SK-N-SH treated with all-trans-retinoic acid at 6 μM for 48 hours (cell line): Measurements from ENCODE around the gene CLDN16.

Source experiments
- ATAC-seq: fragments of 200-7000 bp; cut with Tn5 transposase; 3 replicates; pipeline ENCODE4 v1.9.1; 2020; ENCODE audit warnings: mild to moderate bottlenecking, moderate library complexity
- ARNTL ChIP-seq: fragments of 450-650 bp; formaldehyde crosslinking; IDR thresholded peaks from 2 replicates; pipeline ENCODE4 v1.5.0; 2020; ENCODE audit warnings: low read depth, mild to moderate bottlenecking, moderate library complexity, borderline replicate concordance
- BACH2 ChIP-seq: fragments of 250-450 bp; sonication (Bioruptor Pico); IDR thresholded peaks from 2 replicates; pipeline ENCODE4 v1.9.0; 2021; ENCODE audit warnings: mild to moderate bottlenecking, borderline replicate concordance
- CSDC2 ChIP-seq: fragments of 250-450 bp; sonication (Bioruptor Pico); IDR thresholded peaks from 2 replicates; pipeline ENCODE4 v1.5.0; 2020; ENCODE audit warnings: mild to moderate bottlenecking, moderate library complexity
- ESRRG ChIP-seq: fragments of 250-450 bp; sonication (Bioruptor Pico); IDR thresholded peaks from 2 replicates; pipeline ENCODE4 v1.6.1; 2021; ENCODE audit warnings: mild to moderate bottlenecking
- GLIS3 ChIP-seq: fragments of 250-450 bp; sonication (Bioruptor Pico); IDR thresholded peaks from 2 replicates; pipeline ENCODE4 v1.5.0; 2020; ENCODE audit warnings: mild to moderate bottlenecking, moderate library complexity
- ISL1 ChIP-seq: fragments of 250-450 bp; sonication (Bioruptor Pico); IDR thresholded peaks from 2 replicates; pipeline ENCODE4 v2.1.2; 2022; ENCODE audit warnings: mild to moderate bottlenecking, moderate library complexity
- OSR1 ChIP-seq: fragments of 250-450 bp; sonication (Bioruptor Pico); IDR thresholded peaks from 2 replicates; pipeline ENCODE4 v1.8.0; 2022; ENCODE audit warnings: moderate library complexity, mild to moderate bottlenecking, inconsistent platforms
- PPARA ChIP-seq: fragments of 250-450 bp; sonication (Bioruptor Pico); IDR thresholded peaks from 2 replicates; pipeline ENCODE4 v1.5.0; 2020; ENCODE audit warnings: mild to moderate bottlenecking, borderline replicate concordance
- RARB ChIP-seq: fragments of 250-450 bp; sonication (Bioruptor Pico); IDR thresholded peaks from 2 replicates; pipeline ENCODE4 v1.8.0; 2021; ENCODE audit warnings: mild to moderate bottlenecking, moderate library complexity
- SNAI2 ChIP-seq: fragments of 250-450 bp; sonication (Bioruptor Pico); IDR thresholded peaks from 2 replicates; pipeline ENCODE4 v1.5.0; 2020; ENCODE audit warnings: mild to moderate bottlenecking, moderate library complexity
- TCF4 ChIP-seq: fragments of 250-450 bp; sonication (Bioruptor Pico); IDR thresholded peaks from 2 replicates; pipeline ENCODE4 v1.8.0; 2021; ENCODE audit warnings: mild to moderate bottlenecking, moderate library complexity, borderline replicate concordance
- TOX ChIP-seq: fragments of 250-450 bp; sonication (Bioruptor Pico); IDR thresholded peaks from 2 replicates; pipeline ENCODE4 v1.8.0; 2021; ENCODE audit warnings: mild to moderate bottlenecking, moderate library complexity, borderline replicate concordance
- ZC3H10 ChIP-seq: fragments of 250-450 bp; sonication (Bioruptor Pico); IDR thresholded peaks from 2 replicates; pipeline ENCODE4 v1.5.1; 2021; ENCODE audit warnings: mild to moderate bottlenecking, moderate library complexity
- ZFP3 ChIP-seq: fragments of 250-450 bp; sonication (Bioruptor Pico); IDR thresholded peaks from 2 replicates; pipeline ENCODE4 v1.5.0; 2020; ENCODE audit warnings: mild to moderate bottlenecking, moderate library complexity
- ZNF565 ChIP-seq: fragments of 450-650 bp; formaldehyde crosslinking; conservative IDR thresholded peaks from 2 replicates; pipeline ENCODE4 v1.5.0; 2020; ENCODE audit warnings: low read depth, mild to moderate bottlenecking, moderate library complexity
- ZNF70 ChIP-seq: fragments of 450-650 bp; formaldehyde crosslinking; IDR thresholded peaks from 2 replicates; pipeline ENCODE4 v1.5.0; 2020; ENCODE audit warnings: mild to moderate bottlenecking, moderate library complexity
- ZNF8 ChIP-seq: fragments of 450-650 bp; formaldehyde crosslinking; IDR thresholded peaks from 2 replicates; pipeline ENCODE4 v1.5.0; 2020; ENCODE audit warnings: mild to moderate bottlenecking, moderate library complexity
- TF ChIP-seq, protein P1 (sequence below): fragments of 250-450 bp; sonication (Bioruptor Pico); IDR thresholded peaks from 2 replicates; pipeline ENCODE4 v1.5.1; 2020; ENCODE audit warnings: low read depth, mild to moderate bottlenecking, moderate library complexity
- TF ChIP-seq, protein P2 (sequence below): fragments of 250-450 bp; sonication (Bioruptor Pico); IDR thresholded peaks from 2 replicates; pipeline ENCODE4 v1.8.0; 2020; ENCODE audit warnings: mild to moderate bottlenecking, moderate library complexity, borderline replicate concordance
- TF ChIP-seq, protein P3 (sequence below): fragments of 250-450 bp; sonication (Bioruptor Pico); IDR thresholded peaks from 2 replicates; pipeline ENCODE4 v1.8.0; 2021; ENCODE audit warnings: low read depth, mild to moderate bottlenecking, moderate library complexity, borderline replicate concordance

CLDN16 gene

DNA sequence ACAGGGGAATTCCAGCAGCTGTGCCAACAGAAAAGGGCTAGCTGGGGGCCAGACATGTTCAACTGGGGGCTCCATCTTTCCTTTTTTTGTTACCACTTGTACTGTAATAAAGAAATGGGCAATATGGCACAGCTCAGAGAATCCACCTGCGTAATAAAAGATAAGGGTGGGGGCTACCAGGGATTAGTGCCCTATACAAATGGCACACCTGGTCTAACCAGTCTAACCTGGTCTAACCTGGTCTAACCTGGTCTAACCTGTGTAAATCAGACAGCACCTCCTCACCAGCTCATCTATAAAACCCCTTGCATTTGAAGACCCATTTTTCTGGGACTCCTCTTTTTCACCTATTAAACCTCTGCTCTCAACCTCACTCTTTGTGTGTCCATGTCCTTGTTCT, 26.2 kb upstream of the CLDN16 start (continued):
- TF ChIP-seq, protein P1, sequence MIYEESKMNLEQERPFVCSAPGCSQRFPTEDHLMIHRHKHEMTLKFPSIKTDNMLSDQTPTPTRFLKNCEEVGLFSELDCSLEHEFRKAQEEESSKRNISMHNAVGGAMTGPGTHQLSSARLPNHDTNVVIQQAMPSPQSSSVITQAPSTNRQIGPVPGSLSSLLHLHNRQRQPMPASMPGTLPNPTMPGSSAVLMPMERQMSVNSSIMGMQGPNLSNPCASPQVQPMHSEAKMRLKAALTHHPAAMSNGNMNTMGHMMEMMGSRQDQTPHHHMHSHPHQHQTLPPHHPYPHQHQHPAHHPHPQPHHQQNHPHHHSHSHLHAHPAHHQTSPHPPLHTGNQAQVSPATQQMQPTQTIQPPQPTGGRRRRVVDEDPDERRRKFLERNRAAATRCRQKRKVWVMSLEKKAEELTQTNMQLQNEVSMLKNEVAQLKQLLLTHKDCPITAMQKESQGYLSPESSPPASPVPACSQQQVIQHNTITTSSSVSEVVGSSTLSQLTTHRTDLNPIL (CRISPR knock-in tag): no peak
- TF ChIP-seq ESRRG (CRISPR knock-in tag): no peak
- no peak for TF ChIP-seq GLIS3

DNA sequence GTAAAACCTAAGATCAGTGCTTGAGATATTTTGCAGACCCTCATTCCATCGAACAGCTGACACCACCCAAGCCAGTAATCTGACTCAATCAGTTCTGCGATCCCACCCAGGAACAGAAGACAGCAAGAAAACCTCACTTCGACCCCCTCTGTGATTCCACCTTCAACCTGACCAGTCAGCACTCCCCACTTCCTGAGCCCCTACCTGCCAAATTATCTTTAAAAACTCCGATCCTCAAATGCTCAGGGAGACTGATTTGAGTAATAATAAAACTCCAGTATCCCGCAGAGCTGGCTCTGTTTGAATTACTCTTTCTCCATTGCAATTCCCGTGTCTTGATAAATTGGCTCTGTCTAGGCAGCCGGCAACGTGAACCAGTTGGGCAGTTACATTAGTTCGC, 25.7 kb upstream of the CLDN16 start:
- no peak for ATAC-seq
- TF ChIP-seq, protein P1 (CRISPR knock-in tag): no peak
- TF ChIP-seq ZFP3 (no peak), TCF4 (CRISPR knock-in tag) (no peak), OSR1 (CRISPR knock-in tag) (no peak), ZNF565 (CRISPR knock-in tag) (no peak), BACH2 (CRISPR knock-in tag) (no peak), ZNF8 (CRISPR knock-in tag) (no peak), CSDC2 (CRISPR knock-in tag) (no peak), TOX (CRISPR knock-in tag) (no peak), PPARA (no peak), RARB (CRISPR knock-in tag) (no peak), ISL1 (CRISPR knock-in tag) (no peak)
- TF ChIP-seq, protein P2, sequence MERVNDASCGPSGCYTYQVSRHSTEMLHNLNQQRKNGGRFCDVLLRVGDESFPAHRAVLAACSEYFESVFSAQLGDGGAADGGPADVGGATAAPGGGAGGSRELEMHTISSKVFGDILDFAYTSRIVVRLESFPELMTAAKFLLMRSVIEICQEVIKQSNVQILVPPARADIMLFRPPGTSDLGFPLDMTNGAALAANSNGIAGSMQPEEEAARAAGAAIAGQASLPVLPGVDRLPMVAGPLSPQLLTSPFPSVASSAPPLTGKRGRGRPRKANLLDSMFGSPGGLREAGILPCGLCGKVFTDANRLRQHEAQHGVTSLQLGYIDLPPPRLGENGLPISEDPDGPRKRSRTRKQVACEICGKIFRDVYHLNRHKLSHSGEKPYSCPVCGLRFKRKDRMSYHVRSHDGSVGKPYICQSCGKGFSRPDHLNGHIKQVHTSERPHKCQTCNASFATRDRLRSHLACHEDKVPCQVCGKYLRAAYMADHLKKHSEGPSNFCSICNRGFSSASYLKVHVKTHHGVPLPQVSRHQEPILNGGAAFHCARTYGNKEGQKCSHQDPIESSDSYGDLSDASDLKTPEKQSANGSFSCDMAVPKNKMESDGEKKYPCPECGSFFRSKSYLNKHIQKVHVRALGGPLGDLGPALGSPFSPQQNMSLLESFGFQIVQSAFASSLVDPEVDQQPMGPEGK (CRISPR knock-in tag): no peak
- TF ChIP-seq, protein P3, sequence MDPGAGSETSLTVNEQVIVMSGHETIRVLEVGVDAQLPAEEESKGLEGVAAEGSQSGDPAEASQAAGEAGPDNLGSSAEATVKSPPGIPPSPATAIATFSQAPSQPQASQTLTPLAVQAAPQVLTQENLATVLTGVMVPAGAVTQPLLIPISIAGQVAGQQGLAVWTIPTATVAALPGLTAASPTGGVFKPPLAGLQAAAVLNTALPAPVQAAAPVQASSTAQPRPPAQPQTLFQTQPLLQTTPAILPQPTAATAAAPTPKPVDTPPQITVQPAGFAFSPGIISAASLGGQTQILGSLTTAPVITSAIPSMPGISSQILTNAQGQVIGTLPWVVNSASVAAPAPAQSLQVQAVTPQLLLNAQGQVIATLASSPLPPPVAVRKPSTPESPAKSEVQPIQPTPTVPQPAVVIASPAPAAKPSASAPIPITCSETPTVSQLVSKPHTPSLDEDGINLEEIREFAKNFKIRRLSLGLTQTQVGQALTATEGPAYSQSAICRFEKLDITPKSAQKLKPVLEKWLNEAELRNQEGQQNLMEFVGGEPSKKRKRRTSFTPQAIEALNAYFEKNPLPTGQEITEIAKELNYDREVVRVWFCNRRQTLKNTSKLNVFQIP (CRISPR knock-in tag): no peak

DNA sequence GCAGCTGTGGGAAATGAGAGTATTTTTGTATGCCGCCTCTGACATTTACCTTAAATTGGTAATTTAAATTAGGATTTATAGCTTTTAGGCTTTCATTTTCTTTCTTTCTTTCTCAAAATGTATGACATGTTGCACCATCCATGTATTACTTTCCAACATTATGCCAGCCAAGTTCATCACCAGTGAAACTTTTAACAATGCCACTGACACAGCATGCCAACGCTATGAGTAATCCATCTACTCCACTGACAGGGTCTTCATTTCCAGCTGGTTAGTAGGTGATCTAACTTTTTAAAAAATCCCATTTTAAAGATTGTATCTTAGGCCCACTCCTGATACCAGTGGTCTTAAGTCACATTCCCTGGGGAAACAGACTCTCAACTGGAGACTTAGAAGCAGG, 21.8 kb upstream of the CLDN16 start:
- TF ChIP-seq ZNF70 (CRISPR knock-in tag): no peak
- no peak for TF ChIP-seq SNAI2 (CRISPR knock-in tag)
- TF ChIP-seq PPARA: no peak
- TF ChIP-seq TCF4 (CRISPR knock-in tag): no peak
- no peak for TF ChIP-seq ZNF565 (CRISPR knock-in tag)
- no peak for TF ChIP-seq OSR1 (CRISPR knock-in tag)
- TF ChIP-seq ISL1 (CRISPR knock-in tag): no peak
- TF ChIP-seq GLIS3: no peak
- TF ChIP-seq ZC3H10 (CRISPR knock-in tag): no peak
- TF ChIP-seq ARNTL (CRISPR knock-in tag): no peak
- TF ChIP-seq, protein P3 (CRISPR knock-in tag): no peak
- no peak for TF ChIP-seq ZFP3
- ATAC-seq: no peak

DNA sequence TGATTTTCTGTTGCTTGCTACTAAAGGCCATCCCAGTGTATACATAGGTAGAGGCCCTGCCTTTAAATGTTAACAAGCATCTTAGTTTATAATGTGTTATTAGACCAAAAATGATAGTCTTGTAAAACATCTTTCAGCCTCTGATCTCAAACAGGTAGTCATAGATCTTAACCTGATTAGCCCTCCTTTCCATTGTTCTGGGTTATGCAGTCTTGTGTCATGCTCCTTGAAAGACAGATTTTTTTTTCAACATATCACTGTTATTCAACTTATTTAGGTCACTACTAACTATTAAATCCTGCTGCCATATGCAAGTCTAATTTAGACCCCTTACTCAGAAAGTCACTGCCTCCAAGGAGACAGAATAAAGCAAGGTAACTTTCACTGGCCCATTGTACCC, 19.1 kb upstream of the CLDN16 start:
- TF ChIP-seq PPARA: no peak
- no peak for TF ChIP-seq ZFP3
- TF ChIP-seq, protein P1 (CRISPR knock-in tag): no peak
- TF ChIP-seq TOX (CRISPR knock-in tag): no peak
- TF ChIP-seq ZNF565 (CRISPR knock-in tag): no peak
- TF ChIP-seq GLIS3: no peak
- no peak for ATAC-seq
